HPDE6-E6E7 (cell line): Measurements from ENCODE around the gene SLC1A4.

Source experiments
- DNase-seq: peaks from one replicate; pipeline ENCODE4 v3.0.0; 2011; ENCODE audit warnings: missing footprints; ENCODE audit errors: extremely low spot score

SLC1A4 gene

GRCh38 chr2:65053199-65053598 is 64.0 kb downstream of the SLC1A4 start:
- no peak for DNase-seq

DNA sequence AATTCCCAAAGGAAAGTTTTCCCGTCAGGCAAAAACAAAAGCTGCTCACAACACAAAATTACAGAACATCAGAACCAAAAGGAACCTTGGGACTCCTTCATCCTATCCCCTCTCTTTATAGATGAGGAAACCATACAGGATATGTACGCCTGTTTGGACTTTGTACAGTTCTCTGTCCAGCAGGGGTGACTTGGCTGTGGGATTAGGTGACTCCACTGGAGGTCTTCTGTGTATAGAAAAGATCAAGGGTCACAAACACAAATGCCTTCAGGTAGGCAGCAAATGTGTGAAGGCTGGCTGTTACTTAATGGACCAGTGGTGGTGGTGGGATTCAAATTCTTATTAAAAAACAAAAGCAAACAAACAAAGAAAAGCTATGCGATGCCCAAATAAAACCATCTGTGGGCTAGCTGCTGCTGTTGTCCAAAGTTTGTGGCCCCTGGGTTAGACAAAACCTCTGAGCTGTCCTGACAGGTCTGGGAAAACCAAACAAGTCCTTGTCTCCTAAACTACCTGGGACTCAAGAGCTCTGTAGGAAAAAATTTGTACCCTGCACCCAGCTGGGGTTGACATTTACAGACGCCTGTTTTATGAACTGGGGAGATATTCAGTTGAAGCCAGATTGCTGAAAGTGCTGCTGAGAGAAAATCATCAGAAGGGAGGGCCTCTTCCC is 65.7 kb downstream of the SLC1A4 start:
- DNase-seq: no peak

- peak; percentile 21 for DNase-seq
These were observed 66.4 kb downstream of the SLC1A4 start for GRCh38 chr2:65055422-65056214.

DNA sequence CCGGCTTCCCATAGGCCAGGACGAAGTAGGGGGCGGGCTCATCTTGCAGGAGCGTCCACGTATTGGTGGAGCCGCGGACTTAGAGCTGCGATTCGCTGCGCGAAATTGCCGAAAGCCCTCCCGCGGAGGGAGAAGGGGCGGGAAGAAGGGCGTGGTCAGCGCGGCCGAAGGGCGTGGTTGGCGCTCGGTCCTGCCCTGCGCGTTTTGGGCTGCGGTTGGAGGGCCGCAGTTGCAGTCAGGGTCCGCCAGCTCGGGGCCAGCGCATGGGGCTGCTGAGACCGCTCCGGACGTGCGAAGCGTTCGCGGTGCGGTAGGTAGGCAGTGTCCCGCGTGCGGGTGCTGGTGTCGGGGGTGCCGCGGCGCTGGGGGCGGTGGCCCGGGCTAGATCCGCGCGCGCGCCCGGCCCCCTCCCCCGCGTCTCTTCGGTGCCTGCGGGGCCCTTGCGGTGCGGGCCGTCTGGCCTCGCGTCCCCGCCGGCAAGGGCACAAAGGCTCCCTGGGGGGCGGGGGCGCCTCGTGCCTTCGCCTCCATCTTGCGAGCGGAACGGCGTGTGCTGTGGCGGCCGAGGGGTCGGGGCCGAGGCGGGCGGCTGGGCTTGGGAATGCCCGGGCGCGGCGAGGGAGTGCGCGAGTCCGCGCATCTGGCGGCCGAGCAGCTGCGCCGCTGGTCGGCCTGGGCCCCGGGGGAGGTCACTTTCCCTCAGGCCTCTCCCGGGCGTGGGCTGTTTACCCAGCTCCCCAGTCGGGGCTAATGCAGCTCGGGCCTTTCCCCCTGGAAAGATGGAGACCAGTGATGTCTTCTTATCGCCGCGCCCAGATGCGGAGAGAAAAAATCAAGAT is 67.2 kb downstream of the SLC1A4 start, which contains the start of gene CEP68:
Gene CEP68, plus strand, starts transcription at position 202 of the 839 bp plus-strand sequence. CDS start 13,029 bp downstream, outside the sequence.
- peak; percentile 98 for DNase-seq

DNA sequence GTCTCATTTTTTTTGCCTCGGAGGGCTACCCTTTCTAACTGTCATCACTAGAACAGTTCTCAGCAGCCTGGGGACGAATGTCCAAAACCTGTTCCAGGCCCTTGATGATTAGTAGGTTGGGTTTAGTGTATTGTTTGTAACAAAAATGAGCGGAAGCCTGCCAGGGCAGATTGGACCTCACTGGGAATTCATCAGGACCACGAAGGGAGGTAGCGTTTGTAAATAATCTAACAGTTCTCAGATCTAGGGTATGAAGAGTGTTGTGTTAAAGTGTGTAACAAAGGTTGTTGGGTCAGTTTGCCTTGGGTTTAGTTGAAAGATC is 67.8 kb downstream of the SLC1A4 start:
- no peak for DNase-seq

DNA sequence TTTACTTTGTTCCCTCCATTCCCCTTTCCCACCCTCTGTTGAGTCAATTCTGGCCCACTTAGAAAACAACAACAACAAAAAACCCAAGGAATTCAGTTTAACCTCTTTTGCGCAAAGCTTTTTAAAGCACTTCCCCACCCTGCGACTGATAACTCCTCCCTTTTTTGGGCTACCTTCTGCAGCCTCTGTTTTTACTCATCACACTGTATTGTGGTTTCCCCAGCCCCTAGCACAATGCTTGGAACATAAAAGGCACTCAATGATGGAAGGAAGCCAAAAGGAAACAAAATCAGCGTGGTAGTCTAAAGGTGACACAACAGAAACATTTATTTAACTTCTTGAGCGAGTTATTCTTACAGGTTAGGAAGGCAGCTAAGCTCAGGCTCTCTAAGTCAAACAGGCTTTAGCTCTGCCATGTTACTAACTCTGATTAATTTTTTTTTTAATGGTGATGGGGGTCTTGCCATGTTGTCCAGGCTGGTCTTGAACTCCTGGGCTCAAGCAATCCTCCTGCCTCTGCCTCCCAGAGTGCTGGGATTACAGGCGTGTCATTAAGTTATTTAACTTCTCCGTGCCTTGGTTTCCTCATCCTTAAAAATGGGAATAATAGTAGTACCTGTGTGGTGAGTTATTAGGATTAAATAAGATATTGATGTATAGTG is 68.3 kb downstream of the SLC1A4 start:
- peak; percentile 37 for DNase-seq

DNA sequence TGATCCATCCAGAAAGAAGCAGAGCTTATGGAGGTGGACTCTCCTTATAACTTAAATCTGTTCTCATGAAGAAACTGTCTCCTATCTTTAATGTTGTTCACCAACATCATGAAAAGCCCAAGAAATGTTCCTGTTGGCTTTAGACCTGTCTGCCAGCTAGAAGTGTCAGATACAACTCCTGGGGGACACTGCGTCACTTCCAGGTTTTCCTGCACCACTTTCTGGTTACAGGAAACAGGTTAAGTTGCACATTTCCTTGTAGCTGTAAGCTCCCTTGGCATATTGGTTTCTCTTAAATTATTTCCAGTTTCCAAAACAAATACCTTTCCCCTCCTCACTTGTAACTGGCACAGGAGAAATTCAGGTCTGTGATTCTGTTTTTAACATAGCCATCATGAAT is 69.9 kb downstream of the SLC1A4 start:
- DNase-seq: no peak

GRCh38 chr2:65061146-65061909 is 72.1 kb downstream of the SLC1A4 start:
- no peak for DNase-seq

GRCh38 chr2:65061910-65062339 is 72.7 kb downstream of the SLC1A4 start:
- no peak for DNase-seq

DNA sequence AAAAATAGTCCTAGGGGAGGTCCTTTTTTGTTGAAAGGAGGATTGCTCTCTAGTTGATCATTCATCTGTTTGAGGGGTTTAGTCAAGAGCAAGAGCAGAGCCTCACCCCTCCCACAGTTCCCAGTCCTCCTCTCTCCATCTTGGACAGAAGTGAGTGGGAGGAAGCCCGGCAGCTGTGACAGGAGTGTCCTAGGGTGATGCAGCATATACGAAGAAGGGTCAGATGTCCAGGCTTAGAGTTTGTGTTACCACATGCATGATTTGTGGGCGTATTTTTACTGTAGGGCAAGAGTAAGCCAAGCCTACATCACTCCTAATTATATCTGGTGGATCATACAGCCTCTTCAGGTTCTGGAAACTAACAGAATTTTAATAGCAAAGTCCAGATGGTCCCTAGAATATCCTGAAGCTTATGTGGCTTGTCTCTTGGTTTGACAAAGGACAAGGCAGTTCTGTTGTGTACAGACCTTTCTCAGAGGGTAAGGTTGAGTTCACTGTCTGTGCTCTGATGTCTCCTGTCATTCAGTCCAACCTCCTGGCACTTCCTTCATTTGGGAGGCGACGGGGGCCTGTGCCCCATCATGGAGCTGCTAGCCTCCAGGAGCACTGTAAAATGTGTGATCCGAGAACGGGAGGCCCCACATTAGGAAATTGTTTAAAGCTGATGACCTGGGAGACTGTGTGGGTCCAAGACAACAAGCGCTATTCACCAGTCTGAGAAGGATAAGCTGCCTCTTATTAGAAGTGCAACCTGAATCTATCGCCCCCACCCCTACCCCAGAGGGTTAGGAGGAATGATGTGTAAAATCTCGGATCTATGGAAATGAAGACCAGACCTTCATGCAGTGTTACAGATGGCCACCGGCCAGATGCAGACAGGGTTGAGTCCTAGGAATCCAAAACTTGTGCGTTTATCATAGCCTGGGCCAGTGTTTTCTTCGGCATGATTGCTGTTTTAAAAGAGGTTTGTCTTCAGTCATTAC is 73.9 kb downstream of the SLC1A4 start:
- no peak for DNase-seq

GRCh38 chr2:65064728-65065552 is 75.7 kb downstream of the SLC1A4 start:
- DNase-seq: peak; percentile 38

- DNase-seq: no peak
These were observed 78.8 kb downstream of the SLC1A4 start for GRCh38 chr2:65067806-65068553.

- DNase-seq: no peak
These were observed 80.2 kb downstream of the SLC1A4 start for GRCh38 chr2:65069439-65069824.

DNA sequence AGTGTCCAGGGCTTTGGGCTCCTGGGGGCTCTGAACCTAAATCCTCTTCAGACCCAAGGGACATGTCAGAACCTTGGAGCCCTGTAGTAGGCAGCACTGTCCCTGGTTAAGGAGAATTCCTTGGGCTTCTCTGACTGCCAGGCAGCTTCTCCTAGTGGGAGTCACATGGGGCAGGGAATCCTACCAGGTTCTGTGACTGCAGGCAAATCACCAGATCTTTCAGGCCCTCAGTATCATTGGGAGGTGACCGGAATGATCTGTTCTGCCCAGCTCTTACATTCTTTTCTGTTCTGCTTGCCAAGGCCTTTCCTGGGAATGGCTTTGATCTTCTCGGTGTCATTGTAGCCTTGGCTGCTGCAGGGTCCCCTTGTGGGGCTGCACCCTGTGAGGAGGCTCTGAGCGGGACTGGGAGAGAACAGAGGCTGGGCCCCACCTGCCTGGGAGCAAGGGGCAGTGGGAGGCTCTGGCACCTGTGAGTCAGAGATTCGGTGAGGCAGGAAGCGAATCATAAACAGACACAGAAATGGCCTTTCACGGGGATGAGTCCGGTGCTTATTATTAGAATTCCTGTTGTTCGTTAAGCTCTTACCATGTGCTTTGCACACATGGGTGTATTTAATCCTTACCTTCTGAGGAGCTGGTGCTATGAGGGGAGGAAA is 81.1 kb downstream of the SLC1A4 start:
- DNase-seq: no peak

GRCh38 chr2:65070856-65071255 is 81.7 kb downstream of the SLC1A4 start:
- no peak for DNase-seq

- DNase-seq: no peak
These were observed 82.4 kb downstream of the SLC1A4 start for GRCh38 chr2:65071499-65072180.
